Activated T-helper 17 cell treated with anti-CD3 and anti-CD28 coated beads, Interleukin-2, amount 50 U/mL, for 72 hours (primary cell): ENCODE measurements around the gene OR4X2. TPM values are rescaled to one million over a fixed set of nuclear protein-coding genes. Genes with fewer than 3 reads are reported as not detected.
"Not testable (repeated sequence)": the region's sequence is repeated elsewhere in the genome, so short reads cannot be mapped to it uniquely, and the experiment has no call there.

ENCODE experiments used
- ATAC-seq: fragments of 150-1000 bp; cut with Tn5 transposase; replicated peaks from 2 replicates; pipeline ENCODE4 v1.10.0; 2021; ENCODE audit warnings: mild to moderate bottlenecking, moderate library complexity
- H3K27ac Mint-ChIP-seq: one replicate; pipeline ENCODE4 v1.8.0; 2022; ENCODE audit warnings: mixed read lengths
- H3K27me3 Mint-ChIP-seq: one replicate; pipeline ENCODE4 v1.8.0; 2022; ENCODE audit warnings: mixed read lengths
- H3K36me3 Mint-ChIP-seq: one replicate; pipeline ENCODE4 v1.8.0; 2022; ENCODE audit warnings: low read depth, mild to moderate bottlenecking, mixed read lengths
- H3K4me1 Mint-ChIP-seq: one replicate; pipeline ENCODE4 v1.8.0; 2022; ENCODE audit warnings: mixed read lengths
- H3K4me3 Mint-ChIP-seq: one replicate; pipeline ENCODE4 v1.8.0; 2022; ENCODE audit warnings: mild to moderate bottlenecking, mixed read lengths
- H3K9me3 Mint-ChIP-seq: one replicate; pipeline ENCODE4 v1.8.0; 2022; ENCODE audit warnings: mixed read lengths
- total RNA-seq, 2 donors: library from RNA; stranded (reverse); gene quantifications; one replicate each; pipeline ENCODE4 v1.2.3, GENCODE V29; 2022

Gene OR4X2
- total RNA-seq, result not detected

DNA sequence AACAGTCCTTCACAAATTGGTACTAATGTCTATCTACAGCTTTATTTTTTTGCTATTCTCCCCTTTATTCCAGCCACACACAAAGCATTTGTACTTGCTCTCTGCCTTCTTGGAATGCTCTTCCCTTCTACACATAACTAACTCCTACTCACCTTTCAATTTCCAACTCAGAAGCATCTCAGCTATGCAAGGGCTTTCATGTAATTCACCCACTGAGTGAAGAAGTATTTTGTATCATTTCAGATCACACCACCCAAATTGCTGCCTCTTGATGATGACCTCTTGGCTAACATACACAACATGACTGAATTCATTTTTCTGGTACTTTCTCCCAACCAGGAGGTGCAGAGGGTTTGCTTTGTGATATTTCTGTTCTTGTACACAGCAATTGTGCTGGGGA, at the start of gene OR4X2:
Gene OR4X2 (plus strand): TSS at position 301 of the 400 bp plus-strand sequence. CDS start 0 bp downstream, at position 301.
- Mint-ChIP-seq H3K9me3 (peaks cover 7% of the 10 kb centered on the region), H3K27ac (no peak within 1 kb of the TSS), H3K4me1 (no peaks in the 10 kb centered on the region), H3K36me3 (no peaks in the 10 kb centered on the region), H3K27me3 (peaks cover 24% of the 10 kb centered on the region), H3K4me3 (no peak within 1 kb of the TSS)
- no peak for ATAC-seq

- Mint-ChIP-seq H3K27me3 (peaks cover 9% of the 10 kb centered on the region), H3K9me3 (no peaks in the 10 kb centered on the region), H3K27ac (no peak overlapping the region), H3K36me3 (no peaks in the 10 kb centered on the region), H3K4me3 (no peak overlapping the region), H3K4me1 (no peaks in the 10 kb centered on the region)
- no peak for ATAC-seq
Measured at GRCh38 chr11:48207881-48208280, 37.0 kb upstream of the OR4X2 start.

GRCh38 chr11:48210052-48210451, 34.9 kb upstream of the OR4X2 start:
- H3K4me3 Mint-ChIP-seq, result no peak overlapping the region
- no peaks in the 10 kb centered on the region for H3K9me3 Mint-ChIP-seq

GRCh38 chr11:48216510-48216909, 28.4 kb upstream of the OR4X2 start, which contains the start of gene OR4B1:
OR4B1 (plus strand) TSS chr11:48216810; CDS start chr11:48216810, 0 bp downstream.
- ATAC-seq, result no peak
- no peak within 1 kb of the TSS for H3K27ac Mint-ChIP-seq

More at GRCh38 chr11:48210052-48210451, 34.9 kb upstream of the OR4X2 start:
- peaks cover 9% of the 10 kb centered on the region for H3K27me3 Mint-ChIP-seq
- no peak for ATAC-seq
- H3K27ac Mint-ChIP-seq, result no peak overlapping the region
- no peaks in the 10 kb centered on the region for H3K36me3 Mint-ChIP-seq
- H3K4me1 Mint-ChIP-seq, result no peaks in the 10 kb centered on the region

DNA sequence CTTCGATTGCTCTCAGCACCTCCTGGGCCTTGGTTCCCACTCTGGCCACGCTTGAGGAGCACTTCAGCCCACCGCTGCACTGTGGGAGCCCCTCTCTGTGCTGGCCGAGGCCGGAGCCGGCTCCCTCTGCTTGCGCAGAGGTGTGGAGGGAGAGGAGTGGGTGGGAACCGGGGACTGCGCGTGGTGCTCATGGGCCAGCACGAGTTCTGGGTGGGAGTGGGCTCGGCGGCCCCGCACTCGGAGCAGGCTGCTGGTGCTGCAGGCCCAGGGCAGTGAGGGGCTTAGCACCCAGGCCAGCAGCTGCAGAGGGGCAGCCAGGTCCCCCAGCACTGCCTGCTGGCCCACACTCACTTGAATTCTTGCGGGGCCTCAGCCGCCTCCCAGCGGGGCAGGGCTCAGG, 16.1 kb upstream of the OR4X2 start:
- Mint-ChIP-seq H3K36me3 (no peaks in the 10 kb centered on the region), H3K4me1 (no peaks in the 10 kb centered on the region), H3K9me3 (no peaks in the 10 kb centered on the region), H3K27ac (no peak overlapping the region), H3K27me3 (peaks cover 3% of the 10 kb centered on the region), H3K4me3 (no peak overlapping the region)
- no peak for ATAC-seq

More at GRCh38 chr11:48216510-48216909, 28.4 kb upstream of the OR4X2 start, which contains the start of gene OR4B1:
- Mint-ChIP-seq H3K36me3 (no peaks in the 10 kb centered on the region), H3K4me3 (no peak within 1 kb of the TSS), H3K27me3 (no peaks in the 10 kb centered on the region), H3K9me3 (no peaks in the 10 kb centered on the region), H3K4me1 (no peaks in the 10 kb centered on the region)

DNA sequence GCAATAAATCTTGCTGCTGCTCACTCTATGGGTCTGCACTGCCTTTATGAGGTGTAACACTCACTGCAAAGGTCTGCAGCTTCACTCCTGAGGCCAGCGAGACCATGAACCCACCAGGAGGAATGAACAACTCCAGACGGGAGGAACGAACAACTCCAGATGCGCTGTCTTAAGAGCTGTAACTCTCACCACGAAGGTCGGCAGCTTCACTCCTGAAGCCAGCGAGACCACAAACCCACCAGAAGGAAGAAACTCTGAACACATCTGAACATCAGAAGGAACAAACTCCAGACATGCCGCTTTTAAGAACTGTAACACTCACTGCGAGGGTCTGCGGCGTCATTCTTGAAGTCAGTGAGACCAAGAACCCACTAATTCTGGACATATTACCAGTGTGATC, 14.8 kb upstream of the OR4X2 start:
- not testable (repeated sequence) for H3K27ac Mint-ChIP-seq, H3K9me3 Mint-ChIP-seq, ATAC-seq, H3K4me3 Mint-ChIP-seq, H3K4me1 Mint-ChIP-seq, H3K36me3 Mint-ChIP-seq, H3K27me3 Mint-ChIP-seq

DNA sequence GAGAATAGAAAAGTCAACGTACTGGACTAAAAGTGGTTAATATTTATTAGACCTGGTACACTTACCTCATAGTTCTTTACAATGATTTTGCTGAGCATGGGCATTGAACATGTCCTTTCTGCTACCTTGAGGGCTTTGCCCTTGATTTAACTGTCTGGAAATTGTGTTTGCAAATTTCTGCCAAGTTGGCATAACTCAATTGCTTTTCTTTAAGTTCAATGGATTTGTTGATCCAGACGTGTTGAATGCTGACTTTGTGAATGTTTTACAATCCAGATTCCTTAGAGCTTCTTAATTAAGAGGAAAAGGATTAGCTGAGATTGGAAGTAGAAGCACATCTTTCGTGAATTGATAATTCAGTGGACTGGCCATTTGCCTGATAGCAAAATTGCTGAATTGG, 7.2 kb upstream of the OR4X2 start:
- Mint-ChIP-seq H3K4me1 (no peaks in the 10 kb centered on the region), H3K27me3 (peaks cover 9% of the 10 kb centered on the region), H3K36me3 (no peaks in the 10 kb centered on the region), H3K27ac (no peak overlapping the region), H3K4me3 (no peak overlapping the region), H3K9me3 (no peaks in the 10 kb centered on the region)
- ATAC-seq, result no peak

- Mint-ChIP-seq H3K9me3 (peaks cover 4% of the 10 kb centered on the region), H3K36me3 (no peaks in the 10 kb centered on the region), H3K4me1 (no peaks in the 10 kb centered on the region), H3K4me3 (no peak overlapping the region), H3K27ac (no peak overlapping the region), H3K27me3 (peaks cover 21% of the 10 kb centered on the region)
- ATAC-seq, result no peak
Measured at GRCh38 chr11:48242501-48242900, 2.4 kb upstream of the OR4X2 start.

DNA sequence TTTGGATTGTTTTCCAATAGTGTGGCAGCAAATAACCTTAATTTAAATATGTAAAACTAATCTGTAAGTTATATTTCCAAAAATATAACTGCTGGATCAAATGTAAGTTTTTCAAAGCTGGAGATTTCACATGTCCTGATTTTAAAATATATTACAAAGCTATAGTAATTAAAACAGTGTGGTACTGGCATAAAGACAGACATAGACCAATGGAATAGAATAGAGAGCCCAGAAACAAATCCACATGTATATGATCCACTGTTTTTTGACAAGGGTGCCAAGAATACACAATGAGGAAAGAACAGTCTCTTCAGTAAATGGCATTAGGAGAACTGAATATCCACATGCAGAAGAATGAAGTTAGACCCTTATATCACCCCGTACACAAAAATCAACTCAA, 4.0 kb downstream of the OR4X2 start:
- no peak overlapping the region for H3K4me3 Mint-ChIP-seq
- ATAC-seq, result no peak
- peaks cover 12% of the 10 kb centered on the region for H3K27me3 Mint-ChIP-seq
- H3K36me3 Mint-ChIP-seq, result no peaks in the 10 kb centered on the region
- H3K4me1 Mint-ChIP-seq, result no peaks in the 10 kb centered on the region
- no peak overlapping the region for H3K27ac Mint-ChIP-seq
- peaks cover 7% of the 10 kb centered on the region for H3K9me3 Mint-ChIP-seq

DNA sequence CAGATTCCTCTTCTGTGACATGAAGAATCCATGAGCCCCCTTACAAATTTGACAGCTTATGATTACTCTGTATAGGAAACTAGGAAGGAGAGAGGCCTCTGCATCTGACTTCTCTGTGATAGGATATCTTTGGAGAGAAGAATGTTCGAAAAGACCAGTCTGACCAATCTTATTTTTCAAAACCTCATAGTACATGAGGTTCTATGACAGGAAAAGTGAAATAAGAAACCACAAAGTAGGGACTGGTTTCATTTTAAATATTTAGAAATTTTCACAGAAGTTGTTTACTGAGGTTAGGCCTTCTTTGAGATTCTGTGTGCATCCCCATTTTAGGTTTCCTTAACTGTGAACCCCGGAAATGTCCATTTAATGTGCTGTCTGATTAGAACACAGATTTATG, 16.7 kb downstream of the OR4X2 start:
- Mint-ChIP-seq H3K9me3 (no peaks in the 10 kb centered on the region), H3K27ac (no peak overlapping the region), H3K36me3 (no peaks in the 10 kb centered on the region), H3K4me1 (no peaks in the 10 kb centered on the region), H3K4me3 (no peak overlapping the region), H3K27me3 (peaks cover 11% of the 10 kb centered on the region)
- ATAC-seq, result no peak

- Mint-ChIP-seq H3K9me3 (no peaks in the 10 kb centered on the region), H3K4me1 (no peaks in the 10 kb centered on the region), H3K36me3 (no peaks in the 10 kb centered on the region), H3K4me3 (no peak within 1 kb of the TSS), H3K27ac (no peak within 1 kb of the TSS), H3K27me3 (no peaks in the 10 kb centered on the region)
- ATAC-seq, result no peak
Measured at GRCh38 chr11:48263423-48263911, 18.6 kb downstream of the OR4X2 start, which contains the start of gene OR4X1. OR4X1 (plus strand) TSS chr11:48263861; CDS start chr11:48263861, 0 bp downstream.

GRCh38 chr11:48270621-48271020, 25.7 kb downstream of the OR4X2 start:
- Mint-ChIP-seq H3K36me3 (no peaks in the 10 kb centered on the region), H3K27ac (no peak overlapping the region), H3K4me3 (no peak overlapping the region), H3K9me3 (no peaks in the 10 kb centered on the region), H3K4me1 (no peaks in the 10 kb centered on the region), H3K27me3 (no peaks in the 10 kb centered on the region)
- ATAC-seq, result no peak

GRCh38 chr11:48272606-48273005, 27.7 kb downstream of the OR4X2 start:
- no peaks in the 10 kb centered on the region for H3K9me3 Mint-ChIP-seq
- H3K27me3 Mint-ChIP-seq, result no peaks in the 10 kb centered on the region
- H3K4me3 Mint-ChIP-seq, result no peak overlapping the region
- ATAC-seq, result no peak
- H3K27ac Mint-ChIP-seq, result no peak overlapping the region
- H3K36me3 Mint-ChIP-seq, result no peaks in the 10 kb centered on the region
- H3K4me1 Mint-ChIP-seq, result no peaks in the 10 kb centered on the region
